Sigmoid colon (tissue), 4 donors: ENCODE data around the gene PHKA1.

Experiments
- CTCF ChIP-seq, 4 experiments: fragments of 450-650 bp in 3 of 4; fragments of 200-600 bp in 1 of 4; IDR thresholded peaks; one replicate each; pipeline ENCODE4 v1.5.1; 2016 to 2019; ENCODE audit warnings: antibody characterized with exemption in 4 of 4, mild to moderate bottlenecking in 3 of 4, moderate library complexity in 2 of 4
- POLR2A ChIP-seq, 2 donors: fragments of 450-650 bp; IDR thresholded peaks; one replicate each; pipeline ENCODE4 v1.6.1; 2016; ENCODE audit warnings: antibody characterized with exemption in 2 of 2, mild to moderate bottlenecking in 2 of 2, moderate library complexity in 2 of 2
- POLR2AphosphoS5 ChIP-seq, 4 donors: sonication (generic); formaldehyde crosslinking; IDR thresholded peaks; one replicate each; pipeline ENCODE4 v1.6.1; 2017; ENCODE audit warnings: antibody characterized with exemption in 4 of 4

- TF ChIP-seq CTCF (IDR thresholded peaks at IDR 0.05), result no peak
- no peak for TF ChIP-seq POLR2A (IDR thresholded peaks at IDR 0.05)
- TF ChIP-seq POLR2AphosphoS5 (IDR thresholded peaks at IDR 0.05), result no peak
Observed at GRCh38 chrX:72566448-72566847, 147.7 kb downstream of the PHKA1 start.
